ENCODE data around the gene TYW1. TPM values are rescaled to one million over a fixed set of nuclear protein-coding genes. Genes with fewer than 3 reads are reported as not detected.

Gene TYW1
- total and polyA plus RNA-seq, 2 of the 4 experiments (the other 2 are of a cell fraction) = 10.7 to 23.7 TPM

Small RNA genes within 50 kb of the gene (microRNA-seq; reads per million reads assigned to microRNA genes)
- not detected for gene AC073089.1 (ENCODE audit: insufficient read depth, insufficient read length)
- 0 reads per million in 2 experiments for gene MIR4650-1 (ENCODE audit: insufficient read depth in 1 of 2, insufficient read length in 1 of 2, unreplicated experiment in 1 of 2)
- gene RN7SL43P (ENCODE audit: insufficient read depth, insufficient read length) = not detected

Small RNA genes within 50 kb of the gene (small RNA-seq; reads per million reads assigned to genes)
- 0 reads per million in 5 experiments for gene AC073089.1
- 0 reads per million in 5 experiments for gene MIR4650-1
- gene RN7SL43P = 0 reads per million in 5 experiments

Other genes starting within 250 kb of the TYW1 start
- 103 and 117 TPM in 2 replicates for gene TMEM248, start 75.6 kb upstream of the TYW1 start, total RNA-seq (2012; rRNA removed)
- 175 and 195 TPM in 2 replicates for gene TMEM248, start 75.6 kb upstream of the TYW1 start, polyA plus RNA-seq (2012; rRNA removed)
- gene SBDS, start 1.2 kb upstream of the TYW1 start, total RNA-seq (2012; rRNA removed) = 43.0 and 94.2 TPM in 2 replicates
- 63.4 and 65.7 TPM in 2 replicates for gene SBDS, start 1.2 kb upstream of the TYW1 start, polyA plus RNA-seq (2012; rRNA removed)